DND-41 (cell line): ENCODE measurements around the gene OSBPL10.

Source experiments
- ATAC-seq: fragments of 200-7000 bp; cut with Tn5 transposase; 3 replicates; pipeline ENCODE4 v1.9.1; 2021; ENCODE audit warnings: low read depth; ENCODE audit not compliant: insufficient read depth
- DNase-seq: peaks from one replicate; pipeline ENCODE4 v3.0.0-alpha.2; 2020
- H2AFZ ChIP-seq: 2 replicates; pipeline ENCODE4 v1.6.0; 2012; ENCODE audit warnings: low read depth, low read length
- H3K27ac ChIP-seq: 2 replicates; pipeline ENCODE4 v1.5.1; 2012; ENCODE audit warnings: low read length, inconsistent platforms
- H3K27me3 ChIP-seq: fragments of 200-600 bp; sonication (generic); 2 replicates; pipeline ENCODE4 v1.6.0; 2012; ENCODE audit warnings: low read length, mild to moderate bottlenecking, inconsistent platforms; ENCODE audit not compliant: insufficient read depth, poor library complexity
- H3K36me3 ChIP-seq: 2 replicates; pipeline ENCODE4 v1.5.1; 2012; ENCODE audit warnings: low read length, inconsistent platforms; ENCODE audit not compliant: insufficient read depth
- H3K4me1 ChIP-seq: 2 replicates; pipeline ENCODE4 v1.5.1; 2012; ENCODE audit warnings: mild to moderate bottlenecking, low read length; ENCODE audit not compliant: insufficient read depth
- H3K4me2 ChIP-seq: 2 replicates; pipeline ENCODE4 v1.6.0; 2012; ENCODE audit warnings: mild to moderate bottlenecking, moderate library complexity, low read length, inconsistent platforms; ENCODE audit not compliant: insufficient read depth
- H3K4me3 ChIP-seq, 2 experiments: fragments of 200-600 bp in 1 of 2; shearing (Covaris generic) in 1 of 2; 2 replicates each; pipeline ENCODE4 v1.5.1; 2012 to 2016; ENCODE audit warnings: inconsistent platforms in 2 of 2, low read length in 2 of 2, mild to moderate bottlenecking in 2 of 2, low read depth in 1 of 2, moderate library complexity in 1 of 2
- H3K79me2 ChIP-seq: 2 replicates; pipeline ENCODE4 v1.6.0; 2012; ENCODE audit warnings: low read length, inconsistent platforms; ENCODE audit not compliant: insufficient read depth
- H3K9ac ChIP-seq: 2 replicates; pipeline ENCODE4 v1.6.0; 2012; ENCODE audit warnings: low read depth, mild to moderate bottlenecking, inconsistent platforms, low read length, moderate library complexity
- H3K9me3 ChIP-seq: 2 replicates; pipeline ENCODE4 v1.5.1; 2012; ENCODE audit warnings: low read length, moderate library complexity, mild to moderate bottlenecking, inconsistent platforms; ENCODE audit not compliant: insufficient read depth, severe bottlenecking
- H4K20me1 ChIP-seq: 2 replicates; pipeline ENCODE4 v1.6.0; 2012; ENCODE audit warnings: low read length; ENCODE audit not compliant: insufficient read depth
- CTCF ChIP-seq: IDR thresholded peaks from 2 replicates; pipeline ENCODE4 v1.5.1; 2012; ENCODE audit warnings: borderline replicate concordance, low read length, moderate library complexity, mild to moderate bottlenecking; ENCODE audit not compliant: poor library complexity, severe bottlenecking; ENCODE audit errors: extremely low read depth
- EZH2 ChIP-seq: IDR thresholded peaks from 3 replicates; pipeline ENCODE4 v1.6.1; 2012; ENCODE audit warnings: borderline replicate concordance, low read depth, mild to moderate bottlenecking, moderate library complexity, low read length, inconsistent platforms; ENCODE audit not compliant: severe bottlenecking

Gene OSBPL10

GRCh38 chr3:31670136-31670535 lies 310.9 kb downstream of the OSBPL10 start:
- H3K9me3 ChIP-seq: no peaks in the 10 kb centered on the region
- H3K27me3 ChIP-seq: no peaks in the 10 kb centered on the region
- no peak overlapping the region for H3K27ac ChIP-seq
- H3K36me3 ChIP-seq: no peaks in the 10 kb centered on the region
- no peak overlapping the region for H3K4me2 ChIP-seq
- no peak overlapping the region for H3K4me3 ChIP-seq
- H2AFZ ChIP-seq: no peak overlapping the region
- ATAC-seq (no peak), DNase-seq (no peak)
- TF ChIP-seq CTCF (no peak), EZH2 (no peak)
- no peaks in the 10 kb centered on the region for H3K4me1 ChIP-seq
- H3K9ac ChIP-seq: no peak overlapping the region
- H3K79me2 ChIP-seq: no peaks in the 10 kb centered on the region
- no peaks in the 10 kb centered on the region for H4K20me1 ChIP-seq

GRCh38 chr3:31668242-31668641 lies 312.8 kb downstream of the OSBPL10 start:
- H2AFZ ChIP-seq: no peak overlapping the region
- no peak for ATAC-seq
- H4K20me1 ChIP-seq: no peaks in the 10 kb centered on the region
- H3K4me3 ChIP-seq: no peak overlapping the region
- no peak for DNase-seq
- H3K4me1 ChIP-seq: no peaks in the 10 kb centered on the region
- H3K9me3 ChIP-seq: no peaks in the 10 kb centered on the region
- no peak for TF ChIP-seq EZH2
- no peak for TF ChIP-seq CTCF
- H3K9ac ChIP-seq: no peak overlapping the region
- no peaks in the 10 kb centered on the region for H3K36me3 ChIP-seq
- H3K79me2 ChIP-seq: no peaks in the 10 kb centered on the region
- H3K4me2 ChIP-seq: no peak overlapping the region
- no peak overlapping the region for H3K27ac ChIP-seq
- H3K27me3 ChIP-seq: no peaks in the 10 kb centered on the region

DNA sequence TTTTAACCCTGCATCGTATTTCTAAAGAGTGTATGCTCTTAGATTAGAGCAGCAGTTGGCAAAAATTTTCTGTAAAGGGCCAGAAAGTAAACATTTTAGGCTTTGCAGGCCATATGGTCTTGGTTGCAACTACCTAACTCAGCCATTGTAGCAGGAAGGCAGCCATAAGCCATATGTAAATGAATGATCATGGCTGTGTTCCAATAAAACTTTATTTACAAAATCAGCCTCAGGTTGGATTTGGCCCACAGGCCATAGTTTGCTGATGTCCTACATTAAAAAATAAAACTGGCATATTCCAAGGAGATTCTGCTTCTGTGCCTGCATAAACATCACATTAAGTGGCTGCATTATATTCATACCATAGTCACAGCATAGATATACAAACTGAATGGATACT lies 313.5 kb downstream of the OSBPL10 start:
- Histone ChIP-seq H3K4me2 (no peak overlapping the region), H3K27ac (no peak overlapping the region), H3K9me3 (no peaks in the 10 kb centered on the region), H2AFZ (no peak overlapping the region), H3K79me2 (no peaks in the 10 kb centered on the region), H4K20me1 (no peaks in the 10 kb centered on the region), H3K36me3 (no peaks in the 10 kb centered on the region), H3K4me1 (no peaks in the 10 kb centered on the region), H3K27me3 (no peaks in the 10 kb centered on the region), H3K4me3 (no peak overlapping the region), H3K9ac (no peak overlapping the region)
- ATAC-seq (no peak), DNase-seq (no peak)
- TF ChIP-seq EZH2: no peak

- H3K27me3 ChIP-seq: no peaks in the 10 kb centered on the region
- H2AFZ ChIP-seq: no peak overlapping the region
- TF ChIP-seq CTCF: no peak
- no peak for TF ChIP-seq EZH2
- ATAC-seq (no peak), DNase-seq (no peak)
- H3K9me3 ChIP-seq: no peaks in the 10 kb centered on the region
- H3K27ac ChIP-seq: no peak overlapping the region
- no peaks in the 10 kb centered on the region for H3K4me1 ChIP-seq
- H3K36me3 ChIP-seq: no peaks in the 10 kb centered on the region
- no peak overlapping the region for H3K9ac ChIP-seq
- H3K4me3 ChIP-seq: no peak overlapping the region
- no peak overlapping the region for H3K4me2 ChIP-seq
- no peaks in the 10 kb centered on the region for H3K79me2 ChIP-seq
- H4K20me1 ChIP-seq: no peaks in the 10 kb centered on the region
Measured at GRCh38 chr3:31664031-31664430, 317.0 kb downstream of the OSBPL10 start.
